GM04503 (cell line): ENCODE measurements around the gene MYRIP.
"Not testable (repeated sequence)": the region's sequence is repeated elsewhere in the genome, so short reads cannot be mapped to it uniquely, and the experiment has no call there.

Experiments
- DNase-seq: peaks from one replicate; pipeline ENCODE4 v3.0.0-alpha.2; 2012; ENCODE audit warnings: low read depth

The MYRIP gene

DNA sequence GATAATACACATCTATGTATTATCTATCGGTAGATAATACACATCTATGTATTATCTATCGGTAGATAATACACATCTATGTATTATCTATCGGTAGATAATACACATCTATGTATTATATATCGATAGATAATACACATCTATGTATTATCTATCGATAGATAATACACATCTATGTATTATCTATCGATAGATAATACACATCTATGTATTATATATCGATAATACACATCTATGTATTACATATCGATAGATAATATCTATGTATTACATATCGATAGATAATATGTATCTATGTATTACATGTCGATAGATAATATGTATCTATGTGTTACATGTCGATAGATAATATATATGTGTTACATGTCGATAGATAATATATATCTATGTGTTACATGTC, 275.0 kb downstream of the MYRIP start:
- DNase-seq = not testable (repeated sequence)

DNA sequence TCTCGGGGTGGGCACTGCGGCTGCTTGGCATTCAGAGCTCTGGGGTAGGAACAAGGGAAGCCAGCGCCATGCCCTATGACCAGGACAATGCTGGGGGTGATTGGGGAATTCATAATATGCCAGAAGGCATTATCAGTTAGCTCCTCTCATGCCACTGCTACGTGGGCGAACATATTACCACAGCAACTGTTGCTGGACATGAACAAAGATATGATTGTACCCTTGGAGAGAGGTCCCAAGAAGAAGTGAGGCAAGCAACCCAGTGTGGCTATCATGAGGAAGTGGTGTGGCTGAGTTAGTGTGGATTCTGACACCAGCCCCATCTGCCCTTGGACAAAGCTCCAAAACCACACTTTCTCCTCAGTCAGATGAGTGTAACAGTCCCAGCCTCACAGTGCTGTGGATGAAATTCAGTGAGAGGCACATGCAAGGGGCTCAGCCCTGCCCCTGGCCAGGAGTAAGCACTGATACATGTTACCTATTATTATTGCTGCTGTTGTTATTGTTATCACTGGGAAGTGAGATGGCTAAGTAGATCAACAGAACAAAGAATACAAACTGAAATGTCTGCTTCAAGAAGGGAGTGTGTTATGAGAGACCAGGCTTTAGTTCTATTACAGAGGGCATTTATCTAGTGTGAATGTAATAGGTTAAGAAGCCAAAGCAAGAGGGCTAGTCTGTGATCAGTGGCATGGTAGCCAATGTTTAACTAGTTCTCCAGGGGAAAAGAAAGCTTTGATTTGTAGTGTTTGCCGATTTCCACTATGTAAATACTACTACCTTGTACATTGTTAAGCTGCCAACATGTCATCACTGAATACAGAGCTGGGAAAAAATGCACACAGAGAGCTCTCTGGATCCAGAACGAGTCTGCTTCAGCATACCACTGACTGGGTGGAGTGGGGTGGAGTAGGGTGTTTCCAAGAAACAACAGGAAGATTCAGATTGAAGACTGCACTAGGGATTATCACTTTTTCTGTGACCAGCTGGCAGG, 277.8 kb downstream of the MYRIP start:
- DNase-seq = peak; percentile 55

DNA sequence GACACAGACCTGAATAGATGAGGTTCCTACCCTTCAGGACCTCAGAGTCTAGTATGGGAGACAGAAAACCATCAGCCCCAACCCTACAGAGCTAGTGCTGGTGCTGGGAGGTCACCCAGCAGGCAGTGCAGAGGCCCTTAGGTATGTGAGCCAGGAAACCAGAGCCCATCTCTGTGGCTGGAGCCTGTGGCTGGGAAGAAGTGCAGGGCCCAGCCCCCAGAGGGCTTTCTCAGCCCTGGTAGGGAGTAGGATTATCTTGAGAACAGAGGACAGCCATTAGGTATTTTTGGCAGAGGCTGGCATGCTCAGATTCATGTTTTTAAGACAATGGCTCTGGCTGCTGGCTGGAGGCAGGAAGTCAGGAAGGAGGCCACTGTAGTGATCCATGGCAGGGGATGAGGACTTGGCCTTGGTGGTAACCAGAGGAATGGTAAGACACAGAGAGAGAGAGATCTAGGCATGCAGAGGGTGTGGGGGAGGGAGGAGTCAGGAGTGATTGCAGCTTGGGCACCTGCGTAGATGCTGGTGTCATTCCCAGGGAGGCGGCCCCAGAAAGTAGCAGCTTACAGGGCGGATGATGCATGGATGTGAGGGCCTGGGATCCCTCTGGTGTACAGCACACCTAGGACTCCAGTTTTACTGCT, 279.2 kb downstream of the MYRIP start:
- no peak for DNase-seq

DNA sequence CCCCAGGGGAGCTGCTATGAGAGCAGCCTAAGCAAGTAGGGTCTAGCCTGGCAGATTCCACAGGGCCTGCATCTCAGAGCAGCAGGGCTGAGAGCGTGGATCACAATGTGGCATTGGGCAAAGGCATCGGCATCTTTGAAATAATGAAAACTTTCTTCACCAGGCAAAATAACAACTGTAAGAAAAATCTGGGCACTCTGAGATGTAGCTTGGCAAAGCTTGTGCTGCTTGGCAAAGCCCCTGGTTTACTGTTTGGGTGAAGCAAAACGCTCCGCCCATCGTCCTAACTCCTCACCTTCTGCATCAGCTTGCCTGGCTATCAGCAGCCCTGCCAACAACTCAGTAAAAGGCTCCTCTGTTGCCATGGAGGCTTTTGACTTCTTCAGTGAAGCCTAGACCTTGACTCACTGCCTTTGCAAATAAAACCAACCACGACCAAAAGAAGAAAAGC, 287.3 kb downstream of the MYRIP start:
- no peak for DNase-seq

DNA sequence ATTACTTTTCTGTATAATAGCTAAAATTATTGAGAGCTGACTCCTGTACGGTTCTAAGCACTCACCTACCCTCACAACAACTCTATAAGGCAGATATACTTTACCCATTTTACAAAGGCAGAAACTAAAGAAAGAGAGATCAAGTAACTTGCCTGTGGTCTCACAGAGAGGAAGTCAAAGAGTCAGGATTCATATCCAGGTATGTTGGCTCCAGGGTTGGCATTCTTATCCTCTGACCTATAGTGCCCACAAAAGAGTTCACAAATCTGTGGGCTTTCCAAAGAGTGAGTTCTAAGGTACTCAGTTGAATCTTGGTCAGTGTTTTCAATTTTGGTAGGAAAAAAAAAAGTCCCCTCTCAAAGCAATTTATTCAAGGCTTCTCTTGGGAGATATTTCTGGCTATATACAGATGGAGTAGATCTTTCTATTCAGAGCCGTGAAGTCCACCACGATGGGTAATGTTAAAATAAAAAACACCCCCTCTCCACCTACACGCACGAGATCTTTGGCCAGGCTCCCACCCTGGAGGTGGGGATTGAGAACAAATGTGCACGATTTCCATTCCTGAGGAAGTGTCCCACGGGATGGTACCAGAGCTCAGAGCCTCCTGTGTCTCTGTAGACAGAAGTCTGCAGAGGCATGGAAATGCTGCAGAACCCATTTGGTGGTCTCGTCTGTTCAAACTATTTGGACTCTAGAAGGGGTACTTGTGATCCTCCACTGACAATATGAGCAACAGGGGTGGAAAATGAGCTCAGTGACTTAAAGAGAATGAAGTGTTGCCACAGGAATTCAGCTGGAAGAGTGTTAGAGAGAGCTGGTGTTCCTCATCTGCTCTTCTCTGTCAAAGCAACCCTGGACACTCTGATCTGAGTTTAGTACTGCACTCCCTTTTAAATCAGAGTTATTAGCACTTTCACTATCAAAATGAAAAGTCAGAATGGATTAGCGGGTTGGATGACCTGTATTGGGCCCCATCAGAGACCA, 288.0 kb downstream of the MYRIP start:
- DNase-seq = no peak

DNA sequence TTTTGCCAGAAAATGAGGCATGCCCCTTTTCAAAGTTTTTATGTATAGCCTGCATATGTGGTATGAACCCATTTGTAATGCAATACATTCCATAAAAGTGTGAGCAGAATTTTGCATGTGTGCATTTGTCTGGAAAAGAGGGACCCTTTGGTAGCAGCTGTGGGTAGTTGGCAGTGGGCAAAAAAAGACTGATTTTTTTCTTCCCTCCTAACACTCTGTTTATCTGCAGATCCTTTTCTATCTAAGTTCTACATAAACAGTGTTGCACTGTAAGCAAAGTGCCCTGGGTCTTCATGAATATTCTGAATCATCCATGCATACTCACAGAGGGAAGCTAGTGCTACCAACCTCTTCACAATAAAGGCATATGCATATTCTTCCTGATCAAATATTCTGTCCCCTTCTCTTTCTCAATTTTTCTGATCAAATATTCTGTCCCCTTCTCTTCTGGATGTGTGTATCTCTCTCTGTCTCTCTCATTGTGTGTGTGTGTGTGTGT, 288.9 kb downstream of the MYRIP start:
- DNase-seq = no peak

DNA sequence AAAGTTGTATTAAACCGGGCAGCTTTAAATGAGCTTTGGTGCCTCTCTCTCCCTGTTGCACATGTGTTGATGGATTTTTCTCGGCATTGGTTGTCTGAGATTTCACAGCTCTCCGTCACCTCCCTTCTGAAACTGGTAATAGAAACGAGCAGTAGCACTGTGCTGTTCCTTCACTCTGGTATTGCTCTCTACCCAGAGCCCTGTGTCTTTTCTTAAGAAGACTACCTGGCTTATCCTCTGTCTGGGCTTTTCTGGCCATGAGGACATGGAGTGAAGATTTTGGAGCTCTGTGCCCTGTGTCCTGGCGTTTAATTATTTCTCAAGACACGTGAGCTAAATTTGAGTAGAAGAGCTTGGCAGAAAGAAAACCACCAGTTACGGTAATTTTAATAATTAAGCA, 290.5 kb downstream of the MYRIP start:
- DNase-seq = no peak

DNA sequence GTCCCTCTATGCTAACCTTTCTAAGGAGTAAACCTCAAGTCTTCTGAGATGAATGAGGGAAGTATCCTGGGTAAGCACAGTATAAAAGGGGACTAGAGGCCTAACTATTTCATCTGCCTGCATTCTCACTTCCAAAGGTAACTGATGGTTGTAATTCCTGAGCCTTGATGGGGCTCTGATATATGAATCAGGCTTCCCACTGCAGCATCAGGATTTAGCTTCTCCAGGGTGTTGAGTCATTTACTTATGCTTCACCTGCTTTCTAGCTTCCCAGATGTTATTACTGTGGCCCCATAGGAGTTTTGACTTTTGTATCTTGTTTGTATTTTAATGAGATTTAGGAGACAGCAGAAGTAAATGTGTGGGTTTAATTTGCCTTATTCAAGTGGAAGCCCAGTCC, 292.8 kb downstream of the MYRIP start:
- no peak for DNase-seq

DNA sequence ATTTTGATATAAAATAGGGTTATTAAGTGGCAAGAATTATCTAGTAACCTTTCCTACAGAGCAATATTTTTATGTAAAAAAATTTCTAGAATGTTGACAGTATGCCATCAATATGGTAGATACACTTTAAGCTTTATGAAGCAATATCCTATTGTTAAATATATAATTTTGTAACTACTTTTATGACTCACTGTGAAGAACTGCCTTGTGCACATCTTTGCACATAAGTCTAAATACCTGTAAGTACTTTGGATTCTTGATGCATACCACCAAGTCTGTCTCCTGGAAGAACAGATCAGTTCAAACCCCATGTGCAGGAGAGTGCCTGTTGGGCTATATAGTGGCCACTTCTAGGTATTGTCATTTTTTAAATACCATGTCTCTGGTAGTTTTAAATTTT, 294.4 kb downstream of the MYRIP start:
- DNase-seq = no peak

DNA sequence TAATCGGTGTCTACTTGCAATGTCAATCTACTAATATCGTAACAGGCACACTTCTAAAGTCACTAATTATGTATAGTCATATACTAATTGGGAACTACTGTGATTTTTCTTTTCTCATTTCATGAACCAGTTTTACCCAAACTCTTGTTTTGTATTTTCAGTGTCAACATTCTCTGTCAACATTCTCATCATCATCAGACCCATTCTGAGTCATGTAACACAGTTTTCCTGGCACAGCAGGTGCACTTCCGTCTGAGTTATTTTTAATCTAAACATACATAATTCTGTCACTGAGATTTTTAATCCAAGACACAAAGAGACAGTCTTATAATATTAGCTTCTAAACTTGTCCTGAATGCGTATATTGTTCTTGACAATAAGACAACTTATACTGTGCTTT, 295.0 kb downstream of the MYRIP start:
- no peak for DNase-seq

DNA sequence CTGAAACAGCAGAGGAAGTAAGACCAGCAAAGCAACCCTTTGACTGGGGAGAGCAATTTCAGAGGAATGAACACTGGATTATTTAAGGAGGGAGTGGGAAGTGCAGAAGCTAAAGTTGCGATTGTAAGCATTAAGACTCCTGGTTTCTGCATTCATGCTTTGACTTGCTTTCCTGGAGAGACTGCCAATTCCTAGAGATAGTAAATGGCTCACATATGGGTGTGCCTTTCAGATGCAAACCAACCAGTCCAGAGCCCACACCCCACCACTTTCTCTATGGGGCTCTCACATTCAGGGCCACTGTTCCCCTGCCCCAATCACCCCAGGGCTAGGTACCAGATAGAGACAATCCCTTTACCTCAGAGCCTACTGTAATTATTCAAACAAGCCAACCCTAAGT, 299.2 kb downstream of the MYRIP start:
- no peak for DNase-seq

DNA sequence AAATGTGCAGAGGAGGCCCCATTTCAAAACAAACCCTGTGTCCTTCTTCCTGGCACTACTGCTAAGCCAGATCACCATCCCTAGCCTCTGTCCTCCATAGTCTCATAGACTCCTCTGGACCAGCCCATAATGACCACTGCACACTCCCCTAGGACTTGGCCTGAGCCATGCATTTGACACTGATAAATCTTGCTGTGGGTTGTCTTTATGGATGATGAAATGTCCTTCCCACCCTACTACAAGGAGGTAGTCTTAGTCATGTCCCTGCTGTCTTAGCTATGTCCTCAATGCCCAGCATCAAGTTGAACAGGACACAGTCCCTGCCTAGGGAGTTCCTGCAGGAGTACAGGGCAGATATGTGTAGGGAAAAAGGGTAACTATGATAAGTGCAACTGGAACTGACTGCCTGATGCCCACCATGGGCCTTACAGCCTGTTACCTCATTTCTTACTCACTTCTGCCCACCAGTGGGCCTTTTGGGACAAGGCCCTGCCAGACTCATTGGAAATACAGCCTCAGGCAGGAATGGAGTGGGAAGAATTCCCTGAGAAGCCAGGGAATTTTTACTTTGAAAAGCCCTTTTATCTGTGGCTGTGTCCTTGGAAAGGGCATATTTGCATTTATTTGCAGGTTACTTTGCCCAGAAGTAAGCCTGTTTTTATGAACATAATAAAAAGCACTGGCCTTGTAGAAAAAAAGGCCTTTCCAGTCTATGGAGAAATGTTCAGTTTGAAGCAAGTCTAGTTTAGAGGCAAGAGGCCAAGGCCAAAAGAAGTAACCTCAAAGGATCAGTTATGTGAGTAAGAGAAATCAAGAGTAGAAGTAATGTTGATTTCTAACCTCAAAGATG, 300.5 kb downstream of the MYRIP start:
- DNase-seq = no peak

DNA sequence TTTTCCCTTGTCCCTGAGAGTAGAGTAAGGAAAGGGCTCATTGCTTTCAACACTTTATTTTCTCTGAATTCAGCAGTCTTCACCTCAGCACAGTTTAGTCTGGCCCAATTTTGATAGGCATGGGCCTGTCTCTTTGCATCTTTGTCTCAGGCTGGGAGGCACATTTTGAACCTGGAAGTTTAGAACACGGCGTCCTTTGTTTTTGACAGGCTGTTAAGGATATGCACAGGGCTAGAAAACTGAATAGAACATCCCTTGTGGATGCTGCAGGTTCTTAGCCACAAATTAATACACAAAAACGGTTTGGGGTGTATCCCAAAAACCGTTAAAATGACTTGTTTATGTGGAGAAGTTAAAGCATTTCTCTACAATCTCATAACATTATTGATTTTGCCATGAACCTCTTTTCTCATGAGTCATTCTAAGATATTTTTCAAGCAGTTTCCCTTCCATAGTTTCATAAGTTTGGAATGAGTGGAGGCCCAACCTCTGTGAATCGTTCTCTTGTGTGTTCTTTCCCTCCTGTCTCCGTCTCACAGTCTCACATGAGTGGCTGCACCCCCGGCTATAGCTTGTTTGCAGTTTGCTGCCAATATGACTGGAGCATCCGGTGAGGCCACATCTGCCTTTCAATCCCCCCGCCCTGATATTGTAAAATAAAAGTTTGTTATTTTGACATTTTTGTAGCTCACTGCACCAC, 307.2 kb downstream of the MYRIP start:
- peak; percentile 66 for DNase-seq

DNA sequence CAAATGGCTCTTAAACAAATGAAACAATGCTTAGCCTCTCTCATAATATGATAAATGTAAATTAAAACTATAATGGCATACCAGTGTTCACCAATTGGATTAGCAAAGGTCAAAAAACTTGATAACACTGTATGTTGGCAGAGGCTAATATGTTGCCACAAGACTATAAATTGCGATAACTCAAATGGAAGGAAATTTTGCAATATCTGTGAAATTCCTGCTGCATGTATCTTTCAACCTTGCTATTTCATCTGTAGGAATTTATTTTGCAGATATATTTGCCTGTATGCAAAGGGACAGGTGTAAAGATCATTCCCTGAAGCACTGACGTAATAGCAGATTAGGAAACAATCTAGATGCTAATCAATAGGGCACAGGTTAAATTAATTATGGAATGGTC, 308.7 kb downstream of the MYRIP start:
- DNase-seq = no peak

DNA sequence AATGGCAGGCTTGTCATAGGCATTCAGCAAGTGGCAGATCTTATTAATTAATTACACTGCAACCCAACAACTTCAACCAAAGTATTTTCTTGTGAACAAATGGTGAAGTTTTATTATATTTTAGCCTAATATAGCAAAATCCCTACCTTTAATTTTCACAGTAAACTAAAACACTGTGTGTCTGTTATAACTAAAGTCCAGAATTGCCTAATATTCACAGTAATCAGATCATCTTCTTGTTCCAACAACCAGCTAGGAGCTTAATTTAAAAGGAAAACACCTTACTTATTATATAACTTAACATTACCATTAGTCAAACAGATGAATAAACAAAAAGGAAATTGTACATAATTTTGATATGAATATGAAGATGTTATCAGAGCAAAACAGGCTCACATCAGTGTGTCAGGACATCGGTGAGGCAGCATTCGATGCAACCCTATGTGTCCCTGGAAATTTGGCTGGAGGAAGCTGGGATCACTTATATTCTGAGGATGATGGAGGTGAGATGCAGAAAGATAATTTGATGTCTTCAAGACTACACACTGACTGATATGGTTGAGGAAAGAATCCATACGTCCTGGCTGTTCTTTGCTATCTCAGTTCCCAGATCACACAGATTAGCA, 310.8 kb downstream of the MYRIP start:
- no peak for DNase-seq

DNA sequence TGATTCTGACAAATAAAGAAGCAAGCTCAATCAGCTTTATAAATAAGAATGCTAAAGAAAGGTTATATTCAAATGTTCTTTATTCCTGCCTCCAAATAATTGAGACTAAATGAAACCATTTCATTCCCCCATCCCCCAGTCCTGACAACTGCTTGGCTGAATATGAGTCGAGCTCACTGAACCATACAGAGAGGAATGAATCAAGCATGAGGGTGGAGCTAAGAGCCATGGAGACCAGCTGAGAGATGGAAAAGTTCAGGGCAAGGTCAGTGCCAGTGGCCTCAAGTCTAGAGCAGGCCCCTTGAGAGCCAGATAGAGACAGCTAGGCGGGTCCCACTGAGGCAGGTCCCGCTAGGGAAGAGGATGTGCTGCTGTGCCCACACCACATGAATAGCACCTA, 311.4 kb downstream of the MYRIP start:
- no peak for DNase-seq

DNA sequence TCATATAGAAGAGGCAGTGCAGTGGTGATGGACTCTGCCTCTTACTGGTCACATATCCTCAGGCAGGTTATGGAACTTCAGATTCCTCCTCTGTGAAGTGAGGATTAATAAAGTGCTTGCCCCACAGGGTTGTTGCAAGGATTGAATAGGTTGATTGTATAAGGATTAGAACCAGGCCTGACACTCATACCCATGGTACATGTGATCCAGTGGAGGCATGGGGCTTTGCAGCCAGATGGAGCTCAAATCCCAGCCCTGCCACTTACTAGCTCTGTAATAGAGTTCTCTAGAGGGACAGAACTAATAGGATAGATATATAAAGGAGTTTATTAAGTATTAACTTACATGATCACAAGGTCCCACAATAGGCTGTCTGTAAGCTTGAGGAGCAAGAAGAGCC, 315.5 kb downstream of the MYRIP start:
- DNase-seq = no peak

DNA sequence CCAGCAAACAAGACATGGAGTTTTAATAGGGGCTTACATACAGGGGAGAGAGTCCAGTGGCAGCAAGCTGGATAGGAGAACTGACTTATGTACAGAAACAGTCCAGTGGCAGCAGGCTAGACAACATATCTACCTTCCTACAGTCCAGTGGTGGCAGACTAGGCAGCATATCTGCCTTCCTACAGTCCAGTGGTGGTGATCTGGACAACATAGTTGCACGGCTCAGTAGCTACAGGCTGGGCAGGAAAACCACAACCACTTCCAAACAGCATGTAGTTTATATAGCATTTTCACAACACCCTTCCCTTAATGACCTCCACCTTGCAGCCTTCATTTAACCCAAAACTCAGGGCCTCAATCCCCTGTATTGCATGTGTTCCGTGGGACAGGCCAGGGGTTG, 318.8 kb downstream of the MYRIP start:
- no peak for DNase-seq

DNA sequence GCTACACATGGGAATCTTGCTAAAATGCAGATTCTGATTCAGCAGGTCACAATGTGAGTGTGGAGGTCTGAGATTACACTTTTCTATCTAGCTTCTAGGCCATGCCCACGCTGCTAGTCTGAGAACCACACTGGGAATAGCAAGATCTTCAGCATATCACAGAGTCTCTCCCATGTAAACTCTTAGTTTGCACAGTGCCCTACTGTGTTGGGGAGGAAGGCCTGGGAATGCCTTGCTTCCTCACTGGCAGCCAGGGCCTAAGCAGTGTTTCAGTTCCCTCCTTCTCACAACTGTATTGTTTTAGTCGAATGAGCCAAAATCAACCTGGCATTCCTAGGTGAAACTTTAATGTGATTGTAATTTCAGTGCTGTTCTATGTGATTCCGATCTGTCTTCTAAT, 320.1 kb downstream of the MYRIP start:
- no peak for DNase-seq

DNA sequence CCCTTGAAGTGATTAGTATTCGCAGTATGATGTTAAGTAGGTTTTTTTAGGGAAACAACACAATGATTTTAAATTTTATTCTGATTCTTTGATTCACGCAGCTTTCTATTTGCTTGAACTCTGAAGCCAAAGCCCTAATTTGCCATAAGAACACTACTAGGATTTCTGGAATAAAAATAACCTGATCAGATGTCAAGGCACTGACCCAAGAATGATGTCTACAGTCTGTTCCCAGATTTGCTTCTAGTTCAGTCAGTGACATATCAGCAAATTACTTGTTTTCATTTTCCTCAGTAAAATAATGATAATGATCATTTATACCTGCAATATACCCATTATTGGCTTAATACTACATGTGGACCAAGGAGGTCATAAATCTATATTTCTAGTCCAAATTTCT, 320.6 kb downstream of the MYRIP start:
- no peak for DNase-seq
